Large intestine (tissue), 3 donors: ENCODE results near the gene SNX17. TPM values are rescaled to one million over a fixed set of nuclear protein-coding genes. Genes with fewer than 3 reads are reported as not detected.
A peak's percentile ranks its signal among the peaks of the same experiment; 100 is the strongest.
"Not testable (repeated sequence)": the region's sequence is repeated elsewhere in the genome, so short reads cannot be mapped to it uniquely, and the experiment has no call there.

ENCODE experiments used
- DNase-seq, 2 donors: peaks; one replicate each; pipeline versions ENCODE4 v3.0.0 to v3.0.0-alpha.2; 2013
- H3K27ac ChIP-seq: one replicate; pipeline ENCODE4 v1.5.1; 2013; ENCODE audit warnings: low read length
- H3K27me3 ChIP-seq: 2 replicates; pipeline ENCODE4 v1.6.1; 2013; ENCODE audit warnings: low read length; ENCODE audit not compliant: control insufficient read depth, insufficient read depth
- H3K36me3 ChIP-seq: 2 replicates; pipeline ENCODE4 v1.6.1; 2013; ENCODE audit warnings: low read length; ENCODE audit not compliant: control insufficient read depth, insufficient read depth
- H3K4me1 ChIP-seq: one replicate; pipeline ENCODE4 v1.6.1; 2013; ENCODE audit warnings: low read length; ENCODE audit not compliant: control insufficient read depth, insufficient read depth
- H3K4me3 ChIP-seq: one replicate; pipeline ENCODE4 v1.5.1; 2013; ENCODE audit warnings: low read length
- H3K9me3 ChIP-seq: one replicate; pipeline ENCODE4 v1.6.1; 2013; ENCODE audit warnings: mild to moderate bottlenecking, low read depth, low read length, moderate library complexity; ENCODE audit not compliant: control insufficient read depth
- WGBS: methylation state at CpG from one replicate; pipeline ENCODE4 v1.1.5; 2013; ENCODE audit warnings: low lambda C conversion rate; ENCODE audit not compliant: insufficient coverage; 5-methylcytosine and 5-hydroxymethylcytosine counted together
- polyA plus RNA-seq: library from polyadenylated mRNA; unstranded; fragments of 120-200 nt; gene quantifications from one replicate; pipeline ENCODE4 v1.2.1, GENCODE V29; 2013

Gene SNX17
- polyA plus RNA-seq, 1 donor = 68.0 TPM

DNA sequence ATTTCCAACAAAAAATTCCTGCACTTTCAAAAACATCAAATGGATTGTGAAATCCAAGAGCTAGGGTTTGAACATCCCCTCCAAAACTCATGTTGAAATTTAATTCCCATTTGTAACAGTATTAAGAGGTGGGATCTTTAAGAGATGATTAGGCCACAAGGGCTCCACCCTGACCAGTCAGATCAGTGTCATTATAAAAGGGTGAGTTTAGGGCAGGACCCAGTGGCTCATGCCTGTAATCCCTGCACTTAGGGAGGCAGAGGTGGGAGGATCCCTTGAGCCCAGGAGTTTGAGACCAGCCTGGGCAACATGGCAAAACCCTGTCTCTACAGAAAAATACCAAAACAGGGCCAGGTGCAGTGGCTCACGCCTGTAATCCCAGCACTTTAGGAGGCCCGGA is 22.8 kb upstream of the SNX17 start:
- Histone ChIP-seq H3K27me3 (no peaks in the 10 kb centered on the region), H3K36me3 (peaks cover 13% of the 10 kb centered on the region), H3K4me3 (no peak overlapping the region), H3K9me3 (no peaks in the 10 kb centered on the region), H3K4me1 (no peaks in the 10 kb centered on the region), H3K27ac (no peak overlapping the region)
- WGBS = no CpG with 5 or more reads among the region's 2 CpGs
- no peak for DNase-seq

DNA sequence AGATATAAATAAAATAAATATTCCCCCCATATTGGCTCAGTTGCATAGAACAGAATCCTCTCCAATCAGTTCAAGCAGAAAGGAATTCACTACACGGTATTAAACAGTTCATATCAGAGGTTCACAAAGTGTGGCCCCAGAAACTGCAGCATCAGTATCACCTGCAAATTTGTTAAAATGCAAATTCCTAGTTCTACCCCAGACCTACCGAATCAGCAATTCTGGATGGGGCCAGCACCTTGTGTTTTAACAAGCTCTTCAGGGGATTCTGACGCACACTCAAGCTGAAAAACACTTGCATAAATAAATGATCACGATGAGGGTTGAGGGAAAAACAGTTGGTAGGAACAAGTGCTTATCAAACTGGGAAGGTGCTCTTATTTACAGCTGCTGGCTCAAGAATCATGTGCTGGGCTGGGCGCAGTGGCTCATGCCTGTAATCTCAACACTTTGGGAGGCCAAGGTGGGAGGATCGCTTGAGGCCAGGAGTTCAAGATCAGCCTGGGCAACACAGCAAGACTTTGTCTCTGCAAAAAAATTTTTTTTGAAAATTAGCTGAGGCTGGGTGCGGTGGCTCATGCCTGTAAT is 20.2 kb upstream of the SNX17 start:
- Histone ChIP-seq H3K27me3 (no peaks in the 10 kb centered on the region), H3K4me3 (no peak overlapping the region), H3K27ac (no peak overlapping the region), H3K4me1 (peaks cover 10% of the 10 kb centered on the region), H3K9me3 (no peaks in the 10 kb centered on the region), H3K36me3 (peaks cover 6% of the 10 kb centered on the region)
- no peak for DNase-seq
- 67% methylated on average over 1 of the region's 7 CpGs for WGBS

DNA sequence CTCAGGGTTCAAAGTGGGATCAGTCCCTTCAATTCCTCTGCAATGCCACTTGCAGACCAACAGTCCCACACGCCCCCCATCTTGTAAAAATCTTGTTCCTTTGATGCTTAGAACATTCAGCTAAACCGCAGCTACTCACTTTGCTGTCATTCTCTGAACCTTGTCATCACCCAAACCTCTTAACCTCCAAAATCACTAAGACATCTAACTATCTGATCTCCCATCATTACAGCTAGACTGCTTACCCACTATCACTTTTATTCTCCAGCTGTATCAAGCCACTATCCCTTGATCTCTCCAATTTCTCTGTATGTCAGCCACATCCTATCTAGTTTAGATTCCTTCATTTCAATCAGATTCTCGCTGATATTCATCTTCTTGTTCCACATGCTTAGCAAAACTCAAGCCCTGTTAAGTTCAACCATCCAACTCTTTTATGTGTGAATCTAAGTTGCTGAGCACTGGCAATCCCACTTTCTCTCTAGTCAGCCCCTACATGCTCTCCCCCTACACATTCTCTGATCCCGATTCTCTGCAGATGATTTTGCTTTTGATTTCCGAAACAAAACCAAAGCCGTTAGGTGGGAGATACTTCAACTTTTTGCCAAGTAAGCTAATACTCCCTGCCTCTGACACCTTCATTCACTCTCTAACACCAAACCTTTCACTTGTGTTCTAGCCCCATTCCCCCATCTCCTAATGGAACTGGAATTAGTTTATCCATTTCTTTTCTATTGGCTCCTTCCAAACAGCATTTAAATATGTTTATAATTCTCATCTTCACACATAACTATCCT is 18.4 kb upstream of the SNX17 start:
- Histone ChIP-seq H3K4me1 (peaks cover 10% of the 10 kb centered on the region), H3K27ac (no peak overlapping the region), H3K36me3 (peaks cover 6% of the 10 kb centered on the region), H3K27me3 (no peaks in the 10 kb centered on the region), H3K4me3 (no peak overlapping the region), H3K9me3 (no peaks in the 10 kb centered on the region)
- no peak for DNase-seq
- 84% methylated on average over 5 of the region's 6 CpGs for WGBS

DNA sequence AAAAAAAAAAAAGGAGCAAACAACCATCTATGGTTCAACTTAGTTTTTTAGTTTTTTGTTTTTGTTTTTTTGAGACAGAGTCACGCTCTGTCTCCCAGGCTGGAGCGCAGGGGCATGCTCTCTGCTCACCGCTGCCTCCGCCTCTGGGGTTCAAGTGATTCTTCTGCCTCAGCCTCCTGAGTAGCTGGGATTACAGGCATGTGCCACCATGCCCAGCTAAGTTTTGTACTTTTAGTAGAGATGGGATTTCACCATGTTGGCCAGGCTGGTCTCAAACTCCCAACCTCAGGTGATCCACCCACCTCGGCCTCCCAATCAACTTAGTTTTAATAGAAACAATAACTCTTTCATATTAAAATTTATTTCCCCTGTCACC is 17.0 kb upstream of the SNX17 start:
- not testable (repeated sequence) for H3K4me3 ChIP-seq, DNase-seq, H3K9me3 ChIP-seq, H3K36me3 ChIP-seq, H3K27me3 ChIP-seq, H3K27ac ChIP-seq
- no CpG with 5 or more reads among the region's 5 CpGs for WGBS
- H3K4me1 ChIP-seq = peaks cover 14% of the 10 kb centered on the region

DNA sequence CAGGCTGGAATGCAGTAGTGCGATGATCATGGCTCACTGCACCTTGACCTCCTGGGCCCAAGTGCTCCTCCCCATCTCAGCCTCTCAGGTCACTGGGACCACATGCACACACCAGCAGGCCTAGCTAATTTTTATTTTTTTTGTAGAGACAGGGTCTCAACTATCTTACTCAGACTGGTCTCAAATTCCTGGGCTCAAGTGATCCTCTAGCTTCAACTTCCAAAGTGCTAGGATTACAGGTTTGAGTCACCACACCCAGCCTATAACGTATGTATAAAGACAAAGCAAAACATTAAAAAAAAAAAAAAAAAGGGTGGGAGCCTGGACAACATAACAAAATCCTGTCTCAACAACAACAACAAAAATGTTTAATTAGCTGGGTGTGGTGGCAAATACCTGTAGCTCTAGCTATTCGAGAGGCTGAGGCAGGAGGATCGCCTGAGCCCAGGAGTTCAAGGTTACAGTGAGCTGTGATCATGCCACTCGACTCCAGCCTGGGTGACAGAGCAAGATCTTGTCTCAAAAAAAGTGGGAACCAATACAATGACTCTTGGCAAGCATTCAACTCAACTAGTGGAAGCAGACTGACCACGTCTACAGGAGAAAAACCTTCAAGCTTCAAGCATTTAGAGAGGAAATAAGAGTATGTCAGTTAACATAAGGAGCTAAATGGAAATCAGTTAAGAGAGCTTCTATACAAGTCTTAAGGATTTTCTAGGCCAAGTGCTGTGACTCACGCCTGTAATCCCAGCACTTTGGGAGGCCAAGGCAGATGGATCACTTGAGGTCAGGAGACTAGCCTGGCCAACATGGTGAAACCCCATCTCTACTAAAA is 16.4 kb upstream of the SNX17 start:
- Histone ChIP-seq H3K36me3 (peaks cover 2% of the 10 kb centered on the region), H3K27ac (no peak overlapping the region), H3K4me3 (no peak overlapping the region), H3K4me1 (peaks cover 14% of the 10 kb centered on the region), H3K9me3 (no peaks in the 10 kb centered on the region), H3K27me3 (no peaks in the 10 kb centered on the region)
- DNase-seq = peak in 1 of 2 donors; percentile 53
- WGBS = 94% methylated on average over 2 of the region's 7 CpGs

GRCh38 chr2:27354597-27354927 is 15.9 kb upstream of the SNX17 start:
- no peaks in the 10 kb centered on the region for H3K27me3 ChIP-seq
- DNase-seq = no peak
- H3K4me1 ChIP-seq = peaks cover 14% of the 10 kb centered on the region
- no peaks in the 10 kb centered on the region for H3K9me3 ChIP-seq
- peaks cover 2% of the 10 kb centered on the region for H3K36me3 ChIP-seq
- H3K4me3 ChIP-seq = no peak overlapping the region
- WGBS = 97% methylated on average over 6 of the region's 7 CpGs
- no peak overlapping the region for H3K27ac ChIP-seq

- peak in 1 of 2 donors; percentile 66 for DNase-seq
- H3K9me3 ChIP-seq = no peaks in the 10 kb centered on the region
- H3K4me1 ChIP-seq = peaks cover 14% of the 10 kb centered on the region
- H3K27ac ChIP-seq = peak overlapping the region; percentile 92
- no peaks in the 10 kb centered on the region for H3K36me3 ChIP-seq
- peak overlapping the region; percentile 77 for H3K4me3 ChIP-seq
- WGBS = no CpG with 5 or more reads among the region's 12 CpGs
- H3K27me3 ChIP-seq = no peaks in the 10 kb centered on the region
Observed at GRCh38 chr2:27356056-27356381, 14.4 kb upstream of the SNX17 start.

DNA sequence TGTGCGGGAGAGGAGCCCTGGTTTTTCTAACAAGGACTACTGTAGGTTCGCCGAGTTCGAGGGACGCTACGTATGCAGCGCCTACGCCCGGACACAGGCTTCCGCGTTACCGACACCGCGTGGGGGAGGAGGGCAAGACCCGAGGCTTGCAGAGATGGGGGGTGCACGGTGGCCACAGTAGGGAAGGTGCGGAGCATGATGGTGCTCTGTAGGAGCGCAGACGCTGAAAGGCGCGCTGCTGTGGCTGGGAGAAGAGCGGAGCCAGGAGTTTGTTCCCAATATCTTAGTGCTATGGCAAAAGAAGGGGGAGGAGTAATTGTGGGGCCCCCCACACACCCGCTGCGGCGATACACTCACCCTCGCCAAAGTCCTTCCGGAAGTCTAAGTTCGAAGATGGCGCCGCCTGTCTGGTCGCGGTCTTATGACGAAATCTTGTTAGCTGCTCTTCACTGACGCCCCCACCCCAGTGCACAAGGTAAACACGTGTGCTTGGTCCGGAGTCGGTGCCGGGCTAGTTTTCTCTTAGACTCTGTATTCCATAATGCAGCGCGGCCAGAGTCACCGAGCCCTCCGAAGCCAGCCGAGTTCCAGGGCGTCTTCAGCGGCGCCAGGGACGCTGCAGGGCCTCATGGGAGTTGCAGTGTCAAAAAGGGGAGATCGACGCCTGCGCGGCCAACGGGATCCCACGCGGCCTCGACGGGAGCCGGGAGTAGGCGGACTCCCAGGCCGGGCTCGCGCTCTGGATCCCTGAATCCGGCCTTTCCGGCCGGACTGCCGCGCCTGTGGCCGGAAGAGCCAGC is 13.8 kb upstream of the SNX17 start, which contains the start of gene GTF3C2:
Gene GTF3C2 (minus strand): TSS at position 383 of the 800 bp plus-strand sequence. CDS start 13,210 bp downstream, outside the sequence.
- Histone ChIP-seq H3K4me1 (peaks cover 14% of the 10 kb centered on the region), H3K36me3 (no peaks in the 10 kb centered on the region), H3K4me3 (peak within 1 kb of the TSS; percentile 77), H3K27ac (peak within 1 kb of the TSS; percentile 92), H3K9me3 (no peaks in the 10 kb centered on the region), H3K27me3 (no peaks in the 10 kb centered on the region)
- peak; percentile 96 to 99 for DNase-seq
- no CpG with 5 or more reads among the region's 67 CpGs for WGBS

DNA sequence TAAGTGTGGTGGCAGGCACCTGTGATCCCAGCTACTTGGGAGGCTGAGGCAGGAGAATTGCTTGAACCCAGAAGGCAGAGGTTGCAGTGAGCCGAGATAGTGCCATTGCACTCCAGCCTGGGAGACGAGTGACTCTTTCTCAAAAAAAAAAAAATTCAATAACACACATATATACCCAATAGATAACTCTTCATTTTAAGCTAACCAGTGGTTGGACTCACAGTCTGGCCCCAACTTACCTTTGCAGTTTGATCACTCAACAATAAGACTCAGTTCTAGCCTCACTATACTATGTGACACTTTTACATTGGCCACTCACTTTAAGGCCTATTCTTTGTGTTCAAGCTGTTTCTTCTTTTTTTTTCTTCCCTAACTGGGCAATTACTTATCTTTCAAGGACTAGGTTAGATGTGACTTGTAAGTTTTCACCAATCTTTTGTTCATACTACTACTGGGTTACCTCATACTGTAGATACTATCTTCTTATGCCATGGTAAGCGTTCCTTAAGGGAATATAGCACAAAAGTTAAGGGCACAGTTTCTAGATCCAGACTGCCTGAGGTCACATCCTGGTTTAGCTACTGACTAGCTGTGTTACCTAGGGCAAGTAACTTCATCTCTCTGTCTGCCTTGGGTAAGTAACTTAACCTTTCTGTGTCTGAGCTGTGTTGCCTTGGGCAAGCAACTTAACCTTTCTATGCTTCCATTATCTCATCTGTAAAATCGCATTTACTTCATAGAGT is 7.6 kb upstream of the SNX17 start:
- 100% methylated on average over 1 of the region's 4 CpGs for WGBS
- DNase-seq = no peak

More for the DNA sequence above, 7.6 kb upstream of the SNX17 start:
- Histone ChIP-seq H3K27ac (no peak overlapping the region), H3K27me3 (no peaks in the 10 kb centered on the region), H3K4me3 (no peak overlapping the region), H3K9me3 (no peaks in the 10 kb centered on the region), H3K4me1 (peaks cover under 1% of the 10 kb centered on the region), H3K36me3 (peaks cover 44% of the 10 kb centered on the region)
